K562 (cell line): ENCODE measurements around the gene SLC8A2. TPM values are rescaled to one million over a fixed set of nuclear protein-coding genes. Genes with fewer than 3 reads are reported as not detected.

Source experiments
- BCOR ChIP-seq: fragments of 450-650 bp; IDR thresholded peaks from 2 replicates; pipeline ENCODE4 v1.6.1; 2016
- BMI1 ChIP-seq: fragments of 150-350 bp; IDR thresholded peaks from 2 replicates; pipeline ENCODE4 v1.6.1; 2014; ENCODE audit warnings: low read length
- FOXP4 ChIP-seq: sonication (generic); formaldehyde crosslinking; IDR thresholded peaks from 2 replicates; pipeline ENCODE4 v1.8.0; 2022; ENCODE audit warnings: mild to moderate bottlenecking, missing genetic modification reagents, borderline replicate concordance
- GTF2B ChIP-seq: IDR thresholded peaks from 2 replicates; pipeline ENCODE4 v1.6.1; 2011; ENCODE audit not compliant: insufficient read length; ENCODE audit errors: extremely low read depth
- IFI16 ChIP-seq: fragments of 250-450 bp; sonication (Bioruptor Pico); IDR thresholded peaks from 2 replicates; pipeline ENCODE4 v2.1.2; 2022; ENCODE audit warnings: mild to moderate bottlenecking, inconsistent platforms
- KLF6 ChIP-seq: fragments of 250-450 bp; sonication (Bioruptor Pico); IDR thresholded peaks from 2 replicates; pipeline ENCODE4 v1.4.0; 2020; ENCODE audit warnings: mild to moderate bottlenecking, moderate library complexity, borderline replicate concordance
- NR4A1 ChIP-seq, 2 experiments: fragments of 250-450 bp in 1 of 2; fragments of 450-650 bp in 1 of 2; sonication (Bioruptor Pico) in 1 of 2; IDR thresholded peaks; 2 replicates each; pipeline versions ENCODE4 v1.4.0 to v1.6.1; 2016 to 2020; ENCODE audit warnings: mild to moderate bottlenecking in 2 of 2, missing compliant biosample characterization in 1 of 2, missing genetic modification characterization in 1 of 2, moderate library complexity in 1 of 2
- RBBP5 ChIP-seq: fragments of 200-600 bp; sonication (generic); IDR thresholded peaks from 2 replicates; pipeline ENCODE4 v1.6.1; 2012; ENCODE audit warnings: borderline replicate concordance, mild to moderate bottlenecking, low read length, control low read depth, inconsistent platforms; ENCODE audit not compliant: insufficient read depth, poor library complexity, severe bottlenecking
- SMAD3 ChIP-seq: fragments of 450-650 bp; formaldehyde crosslinking; conservative IDR thresholded peaks from 2 replicates; pipeline ENCODE4 v1.4.0; 2020; ENCODE audit warnings: mild to moderate bottlenecking
- ZC3H11A ChIP-seq: IDR thresholded peaks from 2 replicates; pipeline ENCODE4 v1.6.1; 2012; ENCODE audit warnings: low read depth, low read length, improper control_type of control experiment
- ZNF407 ChIP-seq: fragments of 450-650 bp; IDR thresholded peaks from 2 replicates; pipeline ENCODE4 v1.6.1; 2016; ENCODE audit warnings: low read depth
- ZNF639 ChIP-seq, 2 experiments: fragments of 200-800 bp in 1 of 2; sonication (Bioruptor generic) in 1 of 2; sonication (generic) in 1 of 2; formaldehyde crosslinking in 1 of 2; IDR thresholded peaks in 1 of 2; conservative IDR thresholded peaks in 1 of 2; 2 replicates each; pipeline versions ENCODE4 v1.5.0 to v1.6.1; 2016 to 2020; ENCODE audit warnings: missing compliant biosample characterization in 1 of 2, missing genetic modification characterization in 1 of 2, missing genetic modification reagents in 1 of 2
- polyA plus RNA-seq, 8 experiments: library from polyadenylated mRNA; depleted of rRNA in 4 of 8; stranded (reverse) in 5 of 8; unstranded in 3 of 8; fragments of >200 nt; fragmentation: Nextera tagmentation in 2 of 8; fragmentation: Illumina TruSeq in 1 of 8; extraction: Ambion mirVana in 2 of 8; extraction: Trizol in 1 of 8; gene quantifications; 2 replicates each; pipeline versions ENCODE4 v1.2.1 to v1.2.3, GENCODE V29; 2011 to 2014; ENCODE audit warnings: inconsistent platforms in 1 of 8, missing spikeins in 1 of 8
- total RNA-seq, 7 experiments: library from RNA; depleted of rRNA in 6 of 7; stranded (reverse); fragments of >200 nt in 6 of 7; fragmentation: Illumina TruSeq in 2 of 7; extraction: Trizol in 2 of 7; gene quantifications; 2 replicates each; pipeline versions ENCODE4 v1.2.1 to v1.2.3, GENCODE V29; 2011 to 2021; ENCODE audit warnings: low replicate concordance in 1 of 7

SLC8A2 gene
- total and polyA plus RNA-seq, 9 of the 15 experiments (the other 6 are each of a cell fraction or from before 2014, with no cell fraction given), result 0.07 to 0.66 (median 0.24) TPM; not detected in 3

- no peak for TF ChIP-seq ZNF407
- no peak for TF ChIP-seq ZC3H11A
- 0 out of 2 replicates have a peak, but pooled peaks have one; percentile 36 for TF ChIP-seq BCOR
- no peak for TF ChIP-seq BMI1
- TF ChIP-seq KLF6, result no peak
- TF ChIP-seq GTF2B, result no peak
- TF ChIP-seq ZNF639 (CRISPR knock-in tag; conservative IDR thresholded peaks at IDR 0.05 in 1 of 2, IDR thresholded peaks at IDR 0.05 in 1 of 2), result 0 out of 4 replicates have a peak, but pooled peaks of 1 of the 2 experiments have one; percentile 36
- TF ChIP-seq SMAD3 (CRISPR knock-in tag), result no peak
- TF ChIP-seq RBBP5, result no peak
- TF ChIP-seq NR4A1 (CRISPR knock-in tag; IDR thresholded peaks at IDR 0.05), result no peak
- no peak for TF ChIP-seq NR4A1 (tag; IDR thresholded peaks at IDR 0.05)
- peak; percentile 89; the same call in 1 of the 2 replicates for TF ChIP-seq FOXP4
- TF ChIP-seq IFI16 (CRISPR knock-in tag), result no peak
Measured at GRCh38 chr19:47471733-47472457, at the start of gene SLC8A2 (continued).
